OCI-LY3 (cell line): ENCODE data around the gene MSI2.

Experiments used
- CTCF ChIP-seq: fragments of 200-600, 300-600 bp; sonication (generic); IDR thresholded peaks from 2 replicates; pipeline ENCODE4 v1.5.1; 2014; ENCODE audit warnings: antibody characterized with exemption, low read length, low read depth
- EZH2phosphoT487 ChIP-seq: fragments of 200-600 bp; shearing (Covaris generic); IDR thresholded peaks from 2 replicates; pipeline ENCODE4 v1.6.1; 2018; ENCODE audit warnings: antibody characterized with exemption, mixed run types, low read depth

GRCh38 chr17:57724026-57724728 is 467.9 kb downstream of the MSI2 start:
- TF ChIP-seq CTCF (no peak), EZH2phosphoT487 (no peak)
